Measurements from ENCODE around the gene UROC1.

Gene UROC1

DNA sequence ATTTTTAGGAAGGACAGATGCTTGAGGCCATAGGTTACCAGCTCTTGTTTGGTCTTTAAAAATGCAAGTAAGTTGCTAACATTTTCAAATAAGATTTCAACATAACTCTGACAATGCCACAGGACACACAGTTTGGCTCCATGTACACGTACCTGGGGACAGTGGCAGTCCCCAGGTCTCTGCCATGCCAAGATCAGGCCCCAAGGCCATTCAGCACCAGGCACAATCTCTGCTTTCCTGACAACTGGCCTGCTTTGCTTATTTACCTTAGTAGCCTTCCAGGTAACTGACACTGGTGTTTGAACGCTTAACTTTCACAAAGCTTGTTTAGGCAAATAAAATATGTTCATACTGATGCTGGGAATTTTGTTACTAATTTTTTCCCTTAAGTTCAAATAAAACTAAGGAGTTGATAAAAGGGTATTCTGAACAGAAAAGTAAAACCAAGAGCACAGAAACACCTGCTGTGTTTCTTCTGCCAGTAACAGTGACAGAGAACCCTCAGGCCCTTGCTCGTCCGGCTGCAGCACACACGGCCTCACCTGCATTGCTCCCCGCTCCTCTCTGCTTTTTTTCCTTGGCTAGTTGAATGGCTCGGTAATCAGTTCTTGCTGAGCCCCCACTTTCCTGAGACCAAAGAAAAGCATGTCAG is 58.3 kb downstream of the UROC1 start:
- DNase-seq: no peak

DNA sequence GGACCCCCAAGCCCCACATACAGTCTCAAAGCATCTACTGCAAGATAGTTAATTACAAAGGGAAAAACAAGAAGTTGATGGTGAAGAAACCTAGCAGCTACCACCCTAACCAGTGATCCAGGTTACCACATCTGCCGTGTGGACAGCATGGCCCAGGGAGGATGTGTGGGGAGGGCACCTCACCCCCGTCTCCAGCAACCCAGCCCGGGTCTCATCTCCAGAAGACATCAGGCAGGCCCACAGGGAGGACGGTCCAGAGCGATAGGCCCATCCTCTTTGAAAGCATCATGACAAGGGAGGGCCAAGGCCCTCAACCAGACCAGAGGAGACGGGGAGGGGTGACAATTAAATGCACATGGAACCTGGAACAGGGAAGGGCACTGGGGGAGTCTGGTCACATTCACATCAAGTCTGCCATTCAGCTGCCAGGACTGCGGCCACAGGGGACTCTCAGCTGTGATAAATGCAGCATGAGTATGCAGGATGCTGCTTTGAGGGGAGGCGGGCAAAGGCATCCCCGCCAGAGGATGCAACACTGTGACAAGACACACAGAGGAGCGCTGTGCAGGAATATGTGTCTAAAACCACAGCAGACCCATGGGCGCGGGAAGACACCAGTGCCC is 60.7 kb downstream of the UROC1 start:
- DNase-seq: no peak

DNA sequence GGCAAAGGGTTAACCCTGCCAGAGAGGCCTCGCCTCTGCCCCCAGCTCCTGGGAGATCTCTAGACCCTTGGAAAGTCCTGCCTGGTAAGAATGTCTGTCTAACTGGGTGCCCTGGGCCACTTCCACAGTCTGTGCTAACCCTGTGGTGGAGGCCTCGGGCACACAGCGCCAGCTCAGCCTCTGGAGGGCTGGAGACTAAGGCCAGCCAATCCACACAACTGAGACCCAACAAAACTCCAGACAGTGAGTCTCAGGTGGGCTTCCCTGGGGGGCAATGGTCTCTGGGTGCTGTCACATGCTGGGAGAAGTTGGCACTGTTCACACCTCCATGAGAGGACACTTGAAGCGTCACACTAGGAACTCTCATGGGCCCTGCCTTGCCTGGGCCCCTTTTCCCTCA is 61.4 kb downstream of the UROC1 start:
- no peak for DNase-seq

DNA sequence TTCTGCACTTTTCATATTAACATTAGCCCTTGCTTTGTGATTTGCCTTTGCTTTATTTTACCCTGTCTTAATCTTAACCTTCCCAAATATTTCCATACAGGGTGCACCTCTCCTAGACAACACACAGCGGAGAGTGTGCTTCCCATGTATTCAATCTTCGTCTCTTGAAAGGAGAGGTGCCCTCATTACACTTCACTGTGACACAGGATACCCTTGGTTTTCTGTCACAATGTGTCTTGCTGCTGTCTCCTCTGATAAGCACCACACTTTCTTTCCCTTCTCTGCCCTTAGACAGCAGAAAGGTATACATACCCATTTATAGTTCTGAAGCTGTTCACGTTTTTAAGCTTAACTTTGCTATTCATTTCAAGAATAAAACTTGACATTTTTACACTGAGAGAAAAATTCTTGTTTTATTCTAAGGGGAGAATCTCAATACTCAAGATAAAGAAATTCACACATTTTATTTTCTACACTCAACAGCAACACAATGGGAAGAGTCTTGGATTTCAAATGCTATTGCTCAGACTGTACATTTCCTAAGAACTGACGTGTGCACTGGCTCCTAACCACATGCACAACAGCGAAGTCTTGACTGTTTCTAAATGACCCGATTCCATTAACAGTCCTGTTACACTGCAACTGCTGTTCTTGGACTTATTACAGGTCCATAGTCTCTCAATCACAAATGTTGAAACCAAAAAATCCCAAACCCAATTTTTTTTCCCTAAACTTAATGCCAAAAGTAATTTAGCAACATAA is 63.0 kb downstream of the UROC1 start:
- DNase-seq: no peak

DNA sequence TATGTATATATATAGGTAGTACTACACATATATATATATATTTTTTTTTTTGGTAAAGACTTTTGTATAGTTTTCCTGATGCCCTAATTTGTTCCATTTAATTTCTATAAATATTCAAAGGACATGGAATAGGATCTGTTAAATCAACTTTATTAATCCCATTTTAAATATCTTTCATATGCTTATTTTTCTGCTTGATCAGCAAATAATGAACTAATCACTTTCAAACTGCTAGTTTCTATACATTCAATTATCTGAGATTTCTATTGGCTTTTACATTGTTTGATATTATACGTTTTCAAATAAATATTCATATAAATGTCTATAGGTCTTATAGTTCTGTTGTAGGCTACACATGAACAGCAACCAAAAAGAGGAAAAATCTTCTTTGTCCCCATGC is 63.5 kb downstream of the UROC1 start:
- no peak for DNase-seq

DNA sequence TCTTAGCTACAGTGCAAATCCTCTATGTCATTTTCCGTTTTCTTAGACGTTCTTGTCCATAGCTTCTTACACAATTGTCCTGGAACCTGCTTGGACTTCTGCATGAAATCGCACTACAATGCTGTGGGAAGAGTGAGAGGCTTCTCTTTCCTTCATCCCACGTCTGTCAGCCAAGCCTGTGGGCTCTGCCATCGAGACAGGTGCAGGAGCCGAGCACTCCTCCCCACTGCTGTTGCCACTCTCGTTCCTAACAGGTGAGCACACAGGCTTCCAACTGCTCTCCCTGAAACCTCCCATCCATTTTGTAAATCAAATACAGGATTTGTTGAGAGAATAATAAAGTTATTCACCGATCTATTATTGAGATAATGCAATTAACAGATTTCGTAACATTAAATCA is 65.4 kb downstream of the UROC1 start:
- DNase-seq: no peak

DNA sequence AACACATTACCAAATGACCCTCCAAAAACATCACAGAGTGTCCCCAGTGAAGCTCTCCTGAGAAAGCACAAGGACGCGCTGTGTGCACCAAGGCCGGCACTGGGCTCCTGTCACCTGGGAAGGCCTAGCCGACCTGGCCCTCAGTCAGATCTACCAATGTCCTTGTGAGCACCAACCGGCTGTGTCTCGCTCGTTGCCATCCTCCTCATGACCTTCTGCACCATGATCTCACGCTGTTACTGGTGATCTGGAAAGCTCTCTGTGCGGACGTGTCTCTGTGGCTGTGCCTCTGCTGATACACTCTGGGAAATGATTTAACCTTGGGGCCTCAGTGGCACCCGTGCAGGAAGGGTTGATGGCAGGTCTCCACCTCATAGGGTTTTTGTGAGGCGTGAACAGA is 66.1 kb downstream of the UROC1 start:
- DNase-seq: no peak

DNA sequence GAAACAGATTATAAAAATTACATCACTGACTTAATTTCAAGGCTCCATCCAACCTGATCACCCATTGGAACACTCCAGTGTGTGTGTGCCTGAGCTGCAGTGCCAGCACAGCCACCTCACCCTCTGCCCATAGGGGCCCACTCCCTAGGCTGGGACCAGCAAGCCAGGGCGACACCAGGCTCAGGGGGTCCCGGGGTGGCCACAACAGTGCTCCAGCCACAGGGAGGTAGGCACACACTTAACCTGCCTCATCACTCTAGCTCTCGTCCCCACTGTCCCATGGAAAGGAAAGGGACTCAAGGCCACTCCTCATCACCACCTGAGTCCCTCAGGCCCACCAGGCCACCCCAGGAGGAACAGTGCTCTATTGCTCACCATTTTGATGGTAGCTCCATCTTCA is 66.8 kb downstream of the UROC1 start:
- DNase-seq: no peak

DNA sequence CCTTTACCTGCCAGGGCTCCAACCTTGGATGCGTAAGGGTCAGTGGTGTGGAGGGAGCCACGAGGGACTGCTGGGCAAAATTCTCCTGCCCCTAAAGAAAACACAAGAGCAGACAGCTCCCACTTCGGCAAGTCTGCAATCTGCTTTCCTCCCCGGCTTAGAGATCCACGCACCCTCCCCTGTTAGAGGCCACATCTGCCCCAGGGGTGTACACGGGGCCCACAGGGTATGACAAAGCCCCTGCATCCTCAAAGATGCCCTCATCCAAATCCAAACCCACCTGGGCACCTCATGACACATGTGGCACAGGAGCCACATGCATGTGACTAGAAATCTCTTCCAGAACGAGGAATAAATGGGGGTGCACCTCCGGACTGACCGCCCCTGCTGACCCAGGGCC is 67.4 kb downstream of the UROC1 start:
- no peak for DNase-seq

DNA sequence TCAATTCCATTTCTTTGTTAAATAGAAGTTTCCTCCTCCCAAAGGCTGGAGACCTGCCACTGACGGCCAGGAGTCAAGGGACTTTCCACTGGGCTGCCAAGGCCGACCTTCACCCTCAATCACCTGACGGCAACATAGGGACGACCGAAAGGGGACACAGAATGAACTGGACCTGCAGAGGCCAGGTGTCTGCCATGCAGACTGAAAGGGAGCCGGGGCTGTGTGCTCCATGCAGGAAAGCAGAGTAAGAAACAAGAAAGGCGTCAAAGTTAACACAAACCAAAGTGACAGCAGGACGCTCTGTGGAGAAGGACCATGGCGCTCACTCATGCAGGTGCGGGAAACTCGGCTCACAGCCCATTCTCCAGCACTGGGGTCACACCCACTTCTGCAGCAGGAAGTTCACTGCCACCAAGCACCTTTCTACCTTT is 67.9 kb downstream of the UROC1 start:
- no peak for DNase-seq

DNA sequence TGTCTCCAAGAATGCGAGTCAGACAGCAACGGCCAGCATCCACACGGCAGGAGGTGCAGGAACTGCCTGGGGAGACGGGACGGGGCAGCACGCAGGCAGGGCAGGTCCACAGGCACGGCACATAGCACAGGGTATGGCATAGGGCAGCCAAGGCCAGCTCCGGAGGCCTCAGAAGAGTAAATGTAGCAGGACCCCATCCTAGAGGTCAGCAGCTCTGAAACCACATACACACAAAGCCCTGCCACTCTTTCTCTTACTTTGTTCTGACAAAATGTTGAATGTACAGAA is 68.7 kb downstream of the UROC1 start:
- no peak for DNase-seq

DNA sequence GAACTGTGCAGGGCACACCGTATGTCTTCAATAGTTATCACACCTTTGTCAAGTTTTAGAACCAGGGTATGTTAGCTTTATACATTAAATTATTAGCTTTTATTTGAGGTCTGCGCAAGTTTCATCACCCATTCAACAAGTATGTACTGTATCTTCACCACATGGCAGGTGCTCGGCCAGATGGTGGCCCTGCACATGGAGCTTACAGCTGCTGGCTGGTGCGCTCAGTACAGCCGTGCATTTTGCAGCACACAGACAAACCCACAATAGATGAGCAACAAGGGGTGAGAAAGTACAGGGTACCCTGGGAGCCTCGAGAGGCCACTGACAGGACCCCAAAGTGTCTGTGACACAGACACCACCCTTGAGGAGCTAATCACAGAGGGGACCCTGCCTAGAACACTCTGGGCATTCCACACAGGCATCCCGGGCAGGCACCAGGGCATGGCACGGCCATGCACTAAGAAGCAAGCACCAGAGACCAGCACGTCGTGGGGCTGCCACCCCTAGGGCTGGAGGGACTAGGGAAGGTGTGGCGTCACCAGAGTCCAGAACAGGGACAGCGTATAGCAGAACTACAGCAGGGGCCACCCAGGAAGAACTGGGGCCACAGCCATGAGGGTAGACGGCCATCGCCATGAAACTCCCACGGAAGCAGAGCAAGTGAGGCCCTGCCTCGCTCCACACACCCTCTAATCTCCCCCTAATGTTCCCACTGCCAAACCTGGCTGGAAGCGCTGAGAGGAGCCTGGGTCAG is 69.3 kb downstream of the UROC1 start:
- DNase-seq: no peak

DNA sequence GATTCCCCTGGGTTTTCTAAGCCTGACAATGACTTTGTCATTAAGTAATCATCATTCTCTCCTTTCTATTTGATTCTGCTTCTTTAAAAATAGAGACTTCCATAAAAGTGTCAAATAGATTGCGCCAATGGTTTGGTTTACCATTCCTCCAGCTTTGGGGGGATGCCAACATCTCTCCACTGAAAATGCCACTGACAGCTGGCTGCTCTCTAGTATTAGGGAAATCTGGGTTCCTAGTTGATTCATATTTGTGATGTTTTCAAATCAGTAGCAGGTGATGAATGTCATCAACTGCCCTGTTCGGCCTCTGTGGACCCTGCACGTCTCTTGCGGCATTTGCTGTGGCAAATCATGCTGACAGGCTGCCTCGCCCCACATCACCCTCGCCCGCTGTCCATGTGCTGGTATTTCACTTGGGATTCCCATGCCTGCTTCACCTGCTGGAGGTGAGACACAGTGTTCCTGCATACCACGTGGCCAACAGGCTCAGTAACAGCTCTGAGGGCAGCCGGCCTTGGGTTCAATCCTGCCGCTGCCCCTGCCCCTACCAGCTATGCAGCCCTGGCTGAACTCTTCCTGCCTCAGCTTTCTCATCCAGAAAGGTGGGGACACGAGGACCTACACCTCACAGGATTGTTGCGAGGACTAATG is 70.0 kb downstream of the UROC1 start:
- DNase-seq: no peak

DNA sequence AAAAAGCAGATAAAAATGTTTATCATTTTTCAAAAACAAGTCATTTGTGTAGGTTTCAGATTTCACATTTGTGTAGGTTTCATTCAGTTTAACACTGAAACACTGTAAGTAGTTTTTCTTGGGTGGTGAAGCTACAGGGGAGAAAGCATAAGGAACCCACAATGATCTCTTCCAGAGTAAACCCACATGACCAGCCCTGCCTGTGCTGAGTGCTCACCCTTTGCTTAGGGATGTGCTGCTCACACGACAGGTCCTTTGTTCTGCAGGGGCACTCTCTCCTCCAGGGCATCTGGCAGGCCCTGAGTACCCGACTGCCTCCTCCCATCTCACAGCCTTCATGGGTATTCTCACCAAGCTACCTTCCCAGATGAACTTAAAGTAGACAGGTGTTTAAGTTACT is 70.8 kb downstream of the UROC1 start:
- no peak for DNase-seq

DNA sequence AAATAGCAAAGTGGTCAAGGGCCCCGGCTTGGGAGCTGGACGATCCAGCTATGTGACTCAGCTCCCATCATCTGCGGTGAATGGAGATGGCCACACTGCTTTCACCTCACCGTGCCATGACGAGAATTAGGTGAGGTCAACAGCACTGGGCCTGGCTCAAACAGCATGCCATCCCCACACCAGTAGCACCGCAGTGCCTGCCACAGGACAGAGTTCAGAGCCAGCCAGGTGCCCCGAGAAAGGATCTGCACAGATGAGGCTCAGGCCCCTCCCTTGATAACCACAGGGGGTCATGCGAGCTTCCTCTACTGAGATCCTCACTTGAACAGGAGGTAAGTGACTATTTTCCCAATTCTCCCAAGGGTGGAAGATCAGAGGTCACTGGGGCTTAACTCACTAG is 71.3 kb downstream of the UROC1 start:
- DNase-seq: no peak

DNA sequence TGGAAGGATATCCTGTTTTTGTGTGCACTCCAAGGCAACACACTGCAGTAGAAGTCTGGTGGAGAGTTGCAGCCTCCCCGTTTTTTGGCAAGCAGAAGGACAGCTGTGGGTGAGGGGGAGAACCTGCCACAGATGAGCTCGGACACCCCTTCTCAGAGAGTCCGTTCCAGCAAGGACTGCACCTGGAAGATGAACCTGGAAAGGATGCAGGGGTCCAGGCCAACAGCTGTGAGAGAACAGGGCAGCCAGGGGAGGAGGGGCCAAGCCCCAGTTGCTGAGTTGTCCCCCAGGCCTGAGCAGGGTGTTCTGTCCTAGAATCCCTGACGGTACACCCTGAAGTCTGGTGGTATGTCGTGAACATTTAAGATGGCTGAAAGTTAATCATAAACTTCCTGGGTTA is 72.1 kb downstream of the UROC1 start:
- no peak for DNase-seq

DNA sequence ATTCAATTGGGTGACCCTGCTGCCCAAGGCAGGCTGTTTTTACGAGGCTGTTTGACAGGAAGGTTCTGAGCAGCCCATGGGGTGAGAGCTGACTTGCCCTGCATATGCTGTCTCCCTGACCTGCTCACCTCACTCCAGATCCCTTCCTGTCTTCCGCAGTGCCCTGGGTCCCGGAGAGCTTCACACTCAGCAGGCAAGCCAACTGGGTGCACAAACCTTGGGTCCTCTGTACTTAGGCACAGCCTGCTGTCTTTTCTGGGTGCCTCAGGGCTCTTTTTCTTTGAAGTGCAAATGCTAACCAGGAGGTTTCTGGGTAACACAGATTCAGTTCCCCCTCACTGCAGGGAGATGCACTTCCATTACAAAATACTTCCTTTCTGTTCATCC is 74.7 kb downstream of the UROC1 start:
- DNase-seq: no peak

DNA sequence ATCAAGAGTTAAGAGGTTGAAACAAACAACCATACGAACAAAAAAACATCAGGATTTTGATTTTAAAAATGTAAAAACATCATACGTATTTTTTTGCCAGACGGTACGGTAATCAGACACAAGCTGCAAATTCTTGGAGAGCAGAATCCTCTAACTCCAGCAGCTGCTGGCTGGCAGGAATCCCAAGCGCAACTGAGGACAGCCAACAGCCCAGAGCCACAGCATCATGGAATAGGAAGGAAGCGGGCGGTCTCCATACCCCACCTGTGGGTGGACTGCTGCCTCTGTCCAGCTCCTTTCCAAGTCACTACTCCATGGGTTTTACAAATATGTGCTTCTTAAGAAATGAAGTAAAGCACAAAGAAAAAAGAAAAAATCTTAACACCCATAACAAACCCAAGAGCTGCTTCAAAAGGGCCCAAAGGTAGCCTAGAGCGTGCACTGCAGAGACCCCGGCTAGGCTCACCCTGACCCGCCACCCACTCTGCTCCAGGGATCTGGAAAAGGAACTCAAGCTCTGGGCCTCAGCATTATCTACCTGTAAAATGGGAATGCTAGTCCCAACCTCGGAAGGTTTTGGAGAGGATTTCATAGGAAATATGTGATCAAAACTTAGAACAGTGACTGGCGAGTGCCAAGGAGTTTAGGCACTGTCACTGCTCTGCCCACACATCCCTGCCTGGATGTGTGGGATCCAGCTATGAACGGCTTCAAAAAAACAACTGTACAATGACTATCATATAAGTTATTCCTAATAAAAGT is 75.3 kb downstream of the UROC1 start:
- no peak for DNase-seq

DNA sequence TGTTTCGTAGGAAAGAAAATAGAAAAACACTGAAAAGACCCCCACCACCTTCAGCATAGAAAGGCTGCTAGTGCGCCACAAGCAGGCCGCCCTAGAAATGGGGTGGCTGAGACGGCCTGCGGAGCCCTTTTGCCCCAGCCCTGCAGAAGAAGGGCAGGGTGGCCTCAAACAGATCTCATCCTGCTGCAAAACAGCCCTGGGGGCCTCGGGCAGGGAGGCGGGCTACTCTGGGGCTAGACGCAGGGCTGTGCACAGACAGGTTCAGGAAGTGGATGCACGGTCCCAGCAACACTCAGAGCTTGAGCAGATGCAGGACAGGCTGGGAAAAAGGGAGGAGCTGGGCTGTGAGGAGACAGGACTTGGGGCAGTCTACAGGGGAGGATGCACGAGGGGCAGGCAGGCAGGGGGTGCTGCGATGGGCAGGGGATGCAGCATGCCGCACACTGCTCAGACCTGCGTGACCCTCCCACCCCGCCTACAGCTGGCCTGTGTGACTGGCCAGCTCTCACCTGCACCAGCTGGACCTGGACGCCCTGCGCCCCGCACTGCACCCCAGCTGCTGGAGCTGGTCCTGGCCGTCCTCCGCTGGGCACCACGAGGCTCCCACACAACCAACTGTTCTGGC is 76.2 kb downstream of the UROC1 start:
- DNase-seq: no peak

DNA sequence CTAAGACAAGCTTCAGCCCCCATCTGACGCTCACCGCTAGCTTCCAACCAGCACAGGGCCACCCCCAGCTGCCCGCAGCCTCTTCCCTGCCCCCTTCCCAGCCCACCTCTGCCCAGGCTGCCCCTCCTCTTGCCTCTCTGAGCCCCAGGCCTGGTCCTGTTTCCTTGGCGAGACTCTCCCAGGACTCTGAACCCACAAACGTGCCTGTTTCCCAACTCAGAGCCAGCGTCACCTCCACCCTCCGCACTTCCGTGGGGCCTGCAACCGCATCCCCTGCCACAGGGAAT is 76.9 kb downstream of the UROC1 start:
- DNase-seq: no peak

DNA sequence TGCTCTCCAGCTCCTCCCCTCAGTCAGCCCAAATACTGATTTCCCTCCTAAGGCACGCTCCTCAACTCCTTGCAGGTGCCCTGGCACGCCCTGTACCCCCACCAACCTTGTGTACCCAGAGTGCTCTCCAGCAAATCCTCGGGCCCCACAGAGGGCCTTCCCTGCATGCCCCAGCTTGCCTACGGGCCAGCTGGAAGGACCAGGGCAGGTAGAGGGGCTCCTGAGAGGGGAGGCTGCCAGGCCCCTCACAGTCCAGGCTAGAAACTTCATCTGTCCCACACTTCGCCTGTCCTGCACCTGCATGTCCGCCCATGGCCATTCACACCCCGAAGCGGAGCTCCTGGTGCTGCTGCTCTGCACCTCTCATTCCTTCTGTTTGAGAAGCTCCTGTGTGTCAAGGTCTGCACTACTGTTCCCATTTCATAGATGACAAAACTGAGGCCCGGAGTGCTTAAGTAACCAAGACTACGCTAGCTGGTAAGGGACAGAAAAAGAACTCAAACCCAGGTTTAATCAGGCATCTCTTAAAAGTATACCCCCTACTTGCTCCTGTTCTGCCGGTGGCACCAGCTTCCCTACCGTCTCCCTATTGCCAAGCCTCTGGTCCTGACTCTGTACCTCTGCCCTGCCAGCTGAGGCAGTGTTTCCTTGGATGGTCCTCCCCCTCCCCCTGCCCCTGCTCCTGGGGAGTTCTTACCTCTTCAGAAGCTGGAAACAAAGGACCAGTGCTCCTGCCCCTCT is 77.4 kb downstream of the UROC1 start:
- no peak for DNase-seq

All from activated CD4-positive, alpha-beta T cell treated with anti-CD3 and anti-CD28 coated beads, Interleukin-2, amount 50 U/mL, for 16 hours (primary cell).